GM15510 (cell line): ENCODE results near the gene HAND1.

Source experiments
- POLR2A ChIP-seq: IDR thresholded peaks from 3 replicates; pipeline ENCODE4 v1.6.1; 2011; ENCODE audit warnings: borderline replicate concordance; ENCODE audit not compliant: insufficient read length; ENCODE audit errors: extremely low read depth

Gene HAND1

GRCh38 chr5:154430466-154430865, 47.6 kb downstream of the HAND1 start:
- TF ChIP-seq POLR2A, result no peak

- no peak for TF ChIP-seq POLR2A
Observed at GRCh38 chr5:154429341-154429740, 48.7 kb downstream of the HAND1 start.

- no peak for TF ChIP-seq POLR2A
Observed at GRCh38 chr5:154428208-154428607, 49.8 kb downstream of the HAND1 start.
